Caco-2 (cell line): ENCODE data around the gene C2orf68. TPM values are rescaled to one million over a fixed set of nuclear protein-coding genes. Genes with fewer than 3 reads are reported as not detected.
"Not testable (repeated sequence)": the region's sequence is repeated elsewhere in the genome, so short reads cannot be mapped to it uniquely, and the experiment has no call there.

Experiments
- BruUV-seq: library from RNA; stranded (reverse); fragments of 400-500 nt; replicated peaks from 2 replicates; lab custom pipeline; 2021; lab: Mats Ljungman, UMichigan
- CTCF ChIA-PET: fragments of 300-600 bp; sonication (Branson Sonifier 250); formaldehyde crosslinking; loops from one replicate; lab custom pipeline; 2022; ENCODE audit warnings: antibody characterized with exemption; lab: Charles Lee
- POLR2A ChIA-PET: fragments of 300-600 bp; sonication (Branson Sonifier 250); formaldehyde crosslinking; loops from one replicate; lab custom pipeline; 2022; ENCODE audit warnings: antibody characterized with exemption; lab: Charles Lee
- DNase-seq, 2 experiments: peaks; one replicate each; pipeline versions ENCODE4 v3.0.0 to v3.0.0-alpha.2; 2020 to 2022
- H3K27me3 ChIP-seq: replicated peaks from 2 replicates; pipeline ENCODE4 v1.6.0; 2011; ENCODE audit warnings: low read length; ENCODE audit not compliant: control insufficient read depth, insufficient read depth
- H3K36me3 ChIP-seq: 2 replicates; pipeline ENCODE4 v1.5.1; 2011; ENCODE audit warnings: low read length; ENCODE audit not compliant: control insufficient read depth, insufficient read depth
- H3K4me1 ChIP-seq: fragments of 250-450 bp; sonication (Bioruptor Pico); 2 replicates; pipeline ENCODE4 v1.5.1; 2020; ENCODE audit warnings: mild to moderate bottlenecking
- H3K4me3 ChIP-seq: 2 replicates; pipeline ENCODE4 v1.5.1; 2011; ENCODE audit warnings: low read depth, mild to moderate bottlenecking, control low read depth, low read length
- H3K9me3 ChIP-seq: fragments of 250-450 bp; sonication (Bioruptor Pico); 2 replicates; pipeline ENCODE4 v1.5.1; 2020; ENCODE audit warnings: mild to moderate bottlenecking, moderate library complexity
- H3K27ac Mint-ChIP-seq: one replicate; pipeline ENCODE4 v1.8.0; 2022; ENCODE audit warnings: mixed read lengths; ENCODE audit not compliant: unreplicated experiment
- H3K27me3 Mint-ChIP-seq: one replicate; pipeline ENCODE4 v1.8.0; 2022; ENCODE audit warnings: mixed read lengths; ENCODE audit not compliant: insufficient read depth, unreplicated experiment
- H3K36me3 Mint-ChIP-seq: one replicate; pipeline ENCODE4 v1.8.0; 2022; ENCODE audit warnings: mild to moderate bottlenecking, mixed read lengths; ENCODE audit not compliant: insufficient read depth, unreplicated experiment
- H3K4me1 Mint-ChIP-seq: one replicate; pipeline ENCODE4 v1.8.0; 2022; ENCODE audit warnings: low read depth, mixed read lengths; ENCODE audit not compliant: unreplicated experiment
- H3K4me3 Mint-ChIP-seq: one replicate; pipeline ENCODE4 v1.8.0; 2022; ENCODE audit warnings: mild to moderate bottlenecking, moderate library complexity, mixed read lengths; ENCODE audit not compliant: unreplicated experiment
- H3K9me3 Mint-ChIP-seq: one replicate; pipeline ENCODE4 v1.8.0; 2022; ENCODE audit warnings: mixed read lengths; ENCODE audit not compliant: unreplicated experiment
- CTCF ChIP-seq, 2 experiments: fragments of 200-600 bp in 1 of 2; IDR thresholded peaks; 1 replicate in 1 of 2; 2 replicates in 1 of 2; pipeline versions ENCODE4 v1.5.1 to v1.8.0; 2011 to 2022; ENCODE audit warnings: antibody characterized with exemption in 1 of 2, control low read depth in 1 of 2, inconsistent platforms in 1 of 2, low read depth in 1 of 2, low read length in 1 of 2, mild to moderate bottlenecking in 1 of 2, moderate library complexity in 1 of 2; ENCODE audit not compliant: insufficient read depth in 1 of 2, severe bottlenecking in 1 of 2, unreplicated experiment in 1 of 2
- intact Hi-C: fragments of 100-400 bp; cut with micrococcal nuclease; formaldehyde crosslinking; loops from one replicate; pipeline ENCODE4 v1.10.0; 2022; ENCODE audit not compliant: unreplicated experiment
- total RNA-seq: library from RNA; stranded (reverse); gene quantifications from 2 replicates; pipeline ENCODE4 v1.2.3, GENCODE V29; 2022

C2orf68 gene
- total RNA-seq, 1 experiment from 2014 or later, result 54.5 TPM

- no peak for DNase-seq
- Histone ChIP-seq H3K36me3 (peaks cover 6% of the 10 kb centered on the region), H3K9me3 (no peaks in the 10 kb centered on the region), H3K4me3 (no peak overlapping the region), H3K27me3 (no peaks in the 10 kb centered on the region), H3K4me1 (peaks cover 5% of the 10 kb centered on the region; the same call in 1 of the 2 replicates)
- ChIA-PET CTCF (no interaction called here), POLR2A (no interaction called here)
- Mint-ChIP-seq H3K27me3 (no peaks in the 10 kb centered on the region), H3K36me3 (peaks cover 63% of the 10 kb centered on the region), H3K9me3 (no peaks in the 10 kb centered on the region), H3K4me3 (no peak overlapping the region), H3K27ac (no peak overlapping the region), H3K4me1 (no peaks in the 10 kb centered on the region)
- no peak for TF ChIP-seq CTCF (IDR thresholded peaks at IDR 0.05; ENCODE audit: insufficient read depth in 1 of 2, low read depth in 1 of 2, low read length in 1 of 2, severe bottlenecking in 1 of 2, unreplicated experiment in 1 of 2)
- no TSS peak for BruUV-seq
- intact Hi-C loops, result no loop called here
Measured at GRCh38 chr2:85619617-85620016, 7.8 kb upstream of the C2orf68 start.

GRCh38 chr2:85617723-85618122, 5.9 kb upstream of the C2orf68 start:
- H3K27ac Mint-ChIP-seq, H3K4me1 Mint-ChIP-seq, DNase-seq, H3K4me3 ChIP-seq, H3K27me3 Mint-ChIP-seq, H3K9me3 ChIP-seq, H3K27me3 ChIP-seq, BruUV-seq, CTCF ChIA-PET, intact Hi-C loops, H3K36me3 ChIP-seq, H3K9me3 Mint-ChIP-seq, H3K4me1 ChIP-seq: not testable (repeated sequence)
- peak overlapping the region; percentile 93 for H3K4me3 Mint-ChIP-seq
- peaks cover 46% of the 10 kb centered on the region for H3K36me3 Mint-ChIP-seq
- POLR2A ChIA-PET, result interaction anchor here (1.1 kb wide), 1 partner anchor 15 kb away, joined by 4 read pairs; the partner anchor contains the start of gene TMEM150A

GRCh38 chr2:85615413-85615728, 3.5 kb upstream of the C2orf68 start:
- Mint-ChIP-seq H3K36me3 (peaks cover 46% of the 10 kb centered on the region), H3K27ac (no peak overlapping the region), H3K9me3 (no peaks in the 10 kb centered on the region), H3K4me1 (no peaks in the 10 kb centered on the region), H3K4me3 (peak overlapping the region; percentile 93), H3K27me3 (no peaks in the 10 kb centered on the region)
- no peak for DNase-seq
- intact Hi-C loops, result no loop called here
- H3K27me3 ChIP-seq, result no peaks in the 10 kb centered on the region
- TF ChIP-seq CTCF (IDR thresholded peaks at IDR 0.05; ENCODE audit: insufficient read depth in 1 of 2, low read depth in 1 of 2, low read length in 1 of 2, severe bottlenecking in 1 of 2, unreplicated experiment in 1 of 2), result no peak
- ChIA-PET POLR2A (interaction anchor here (0.9 kb wide), 1 partner anchor 28 kb away, joined by 6 read pairs; no protein-coding TSS in a partner anchor), CTCF (no interaction called here)
- no peaks in the 10 kb centered on the region for H3K9me3 ChIP-seq
- H3K36me3 ChIP-seq, result peaks cover 4% of the 10 kb centered on the region
- peaks cover 5% of the 10 kb centered on the region; the same call in 1 of the 2 replicates for H3K4me1 ChIP-seq
- H3K4me3 ChIP-seq, result no peak overlapping the region
- BruUV-seq, result no TSS peak

- H3K36me3 ChIP-seq, H3K27me3 ChIP-seq, H3K4me1 Mint-ChIP-seq, H3K27me3 Mint-ChIP-seq, POLR2A ChIA-PET, CTCF ChIA-PET, H3K9me3 ChIP-seq, H3K27ac Mint-ChIP-seq, intact Hi-C loops, H3K4me3 Mint-ChIP-seq, DNase-seq, H3K4me1 ChIP-seq, BruUV-seq, H3K4me3 ChIP-seq, H3K9me3 Mint-ChIP-seq: not testable (repeated sequence)
- peaks cover 52% of the 10 kb centered on the region for H3K36me3 Mint-ChIP-seq
Measured at GRCh38 chr2:85614757-85615156, 2.9 kb upstream of the C2orf68 start.
